Type B pancreatic cell (in vitro differentiated cells): ENCODE results near the gene MARCHF6. TPM values are rescaled to one million over a fixed set of nuclear protein-coding genes. Genes with fewer than 3 reads are reported as not detected.

Source experiments
- DNase-seq: peaks from one replicate; pipeline ENCODE4 v3.0.0; 2021; ENCODE audit warnings: mixed read lengths; ENCODE audit not compliant: unreplicated experiment; ENCODE audit errors: extremely low spot score
- H3K27ac Mint-ChIP-seq: 2 replicates; pipeline ENCODE4 v1.8.0; 2021; ENCODE audit warnings: mild to moderate bottlenecking, mixed read lengths
- H3K27me3 Mint-ChIP-seq: 2 replicates; pipeline ENCODE4 v1.8.0; 2021; ENCODE audit warnings: mixed read lengths
- H3K36me3 Mint-ChIP-seq: 2 replicates; pipeline ENCODE4 v1.8.0; 2021; ENCODE audit warnings: mixed read lengths
- H3K4me1 Mint-ChIP-seq: one replicate; pipeline ENCODE4 v1.8.0; 2021; ENCODE audit warnings: mixed read lengths; ENCODE audit not compliant: unreplicated experiment
- H3K4me3 Mint-ChIP-seq: 2 replicates; pipeline ENCODE4 v1.8.0; 2021; ENCODE audit warnings: mild to moderate bottlenecking, mixed read lengths
- H3K9me3 Mint-ChIP-seq: 2 replicates; pipeline ENCODE4 v1.8.0; 2021; ENCODE audit warnings: mixed read lengths
- total RNA-seq: library from RNA; stranded (reverse); gene quantifications from 2 replicates; pipeline ENCODE4 v1.2.1, GENCODE V29; 2021; ENCODE audit warnings: low replicate concordance
- TF ChIP-seq, protein P1 (sequence below): fragments of 200-600 bp; sonication (generic); conservative IDR thresholded peaks from 2 replicates; pipeline ENCODE4 v1.5.0; 2021; ENCODE audit warnings: antibody characterized with exemption, mild to moderate bottlenecking

Gene MARCHF6
- total RNA-seq, 1 donor from 2014 or later: 199 TPM

DNA sequence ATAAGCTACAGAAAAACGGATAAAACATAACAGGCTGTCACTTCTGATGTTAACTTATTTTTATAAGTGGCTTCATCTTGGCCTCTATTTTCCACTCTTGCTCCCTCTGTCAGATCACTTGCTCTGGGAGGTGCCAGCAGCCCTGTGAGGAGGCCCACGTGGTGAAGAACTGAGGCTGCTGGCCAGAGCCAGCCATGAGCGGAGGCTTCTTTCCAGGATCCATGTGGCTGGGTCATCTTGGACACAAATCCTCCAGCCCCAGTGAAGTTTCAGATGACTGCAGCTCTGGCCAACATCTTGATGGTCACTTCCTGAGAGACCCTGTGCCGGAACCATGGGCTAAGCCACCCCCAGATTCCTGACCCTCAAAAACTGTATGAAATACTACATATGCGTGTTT is 38.3 kb upstream of the MARCHF6 start:
- no peak overlapping the region for H3K27ac Mint-ChIP-seq
- H3K9me3 Mint-ChIP-seq: no peaks in the 10 kb centered on the region
- H3K4me1 Mint-ChIP-seq: peaks cover 14% of the 10 kb centered on the region
- peaks cover 14% of the 10 kb centered on the region for H3K27me3 Mint-ChIP-seq
- no peaks in the 10 kb centered on the region for H3K36me3 Mint-ChIP-seq
- H3K4me3 Mint-ChIP-seq: no peak overlapping the region
- DNase-seq: no peak
- TF ChIP-seq, protein P1, sequence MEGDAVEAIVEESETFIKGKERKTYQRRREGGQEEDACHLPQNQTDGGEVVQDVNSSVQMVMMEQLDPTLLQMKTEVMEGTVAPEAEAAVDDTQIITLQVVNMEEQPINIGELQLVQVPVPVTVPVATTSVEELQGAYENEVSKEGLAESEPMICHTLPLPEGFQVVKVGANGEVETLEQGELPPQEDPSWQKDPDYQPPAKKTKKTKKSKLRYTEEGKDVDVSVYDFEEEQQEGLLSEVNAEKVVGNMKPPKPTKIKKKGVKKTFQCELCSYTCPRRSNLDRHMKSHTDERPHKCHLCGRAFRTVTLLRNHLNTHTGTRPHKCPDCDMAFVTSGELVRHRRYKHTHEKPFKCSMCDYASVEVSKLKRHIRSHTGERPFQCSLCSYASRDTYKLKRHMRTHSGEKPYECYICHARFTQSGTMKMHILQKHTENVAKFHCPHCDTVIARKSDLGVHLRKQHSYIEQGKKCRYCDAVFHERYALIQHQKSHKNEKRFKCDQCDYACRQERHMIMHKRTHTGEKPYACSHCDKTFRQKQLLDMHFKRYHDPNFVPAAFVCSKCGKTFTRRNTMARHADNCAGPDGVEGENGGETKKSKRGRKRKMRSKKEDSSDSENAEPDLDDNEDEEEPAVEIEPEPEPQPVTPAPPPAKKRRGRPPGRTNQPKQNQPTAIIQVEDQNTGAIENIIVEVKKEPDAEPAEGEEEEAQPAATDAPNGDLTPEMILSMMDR: no peak

DNA sequence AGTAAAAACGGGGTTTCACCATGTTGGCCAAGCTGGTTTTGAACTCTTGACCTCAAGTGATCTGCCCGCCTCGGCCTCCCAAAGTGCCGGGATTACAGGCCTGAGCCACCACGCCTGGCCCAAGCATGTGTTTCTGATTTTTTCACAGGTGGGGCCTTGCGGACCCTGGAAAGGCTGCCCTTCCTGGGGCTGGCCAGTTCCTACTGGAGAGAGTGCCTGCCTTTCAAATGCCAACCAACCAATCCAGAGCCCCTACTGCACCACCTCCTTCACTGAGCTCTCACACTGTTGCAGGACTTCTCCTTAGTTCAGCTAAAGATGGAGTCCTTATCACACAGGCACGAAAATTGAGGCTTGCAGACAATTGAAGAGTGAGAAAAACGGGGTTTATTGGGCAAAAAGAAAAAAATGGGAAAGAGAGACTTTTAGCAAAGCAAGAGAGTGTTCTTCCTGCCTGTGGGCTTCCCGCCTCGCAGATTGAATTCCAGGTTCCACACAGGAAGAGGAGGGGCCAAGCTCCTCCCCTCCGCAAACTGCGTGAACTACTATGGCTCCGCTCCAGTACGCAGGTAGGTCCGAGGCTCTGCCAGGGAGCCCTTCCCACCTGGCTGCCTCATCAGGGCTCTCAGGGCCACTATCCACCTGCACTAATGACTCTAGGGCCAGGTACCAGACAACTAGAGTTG is 37.5 kb upstream of the MARCHF6 start:
- Mint-ChIP-seq H3K4me1 (peaks cover 6% of the 10 kb centered on the region), H3K27ac (no peak overlapping the region), H3K27me3 (peaks cover 14% of the 10 kb centered on the region), H3K9me3 (no peaks in the 10 kb centered on the region), H3K4me3 (no peak overlapping the region), H3K36me3 (no peaks in the 10 kb centered on the region)
- DNase-seq: no peak
- TF ChIP-seq, protein P1: no peak

DNA sequence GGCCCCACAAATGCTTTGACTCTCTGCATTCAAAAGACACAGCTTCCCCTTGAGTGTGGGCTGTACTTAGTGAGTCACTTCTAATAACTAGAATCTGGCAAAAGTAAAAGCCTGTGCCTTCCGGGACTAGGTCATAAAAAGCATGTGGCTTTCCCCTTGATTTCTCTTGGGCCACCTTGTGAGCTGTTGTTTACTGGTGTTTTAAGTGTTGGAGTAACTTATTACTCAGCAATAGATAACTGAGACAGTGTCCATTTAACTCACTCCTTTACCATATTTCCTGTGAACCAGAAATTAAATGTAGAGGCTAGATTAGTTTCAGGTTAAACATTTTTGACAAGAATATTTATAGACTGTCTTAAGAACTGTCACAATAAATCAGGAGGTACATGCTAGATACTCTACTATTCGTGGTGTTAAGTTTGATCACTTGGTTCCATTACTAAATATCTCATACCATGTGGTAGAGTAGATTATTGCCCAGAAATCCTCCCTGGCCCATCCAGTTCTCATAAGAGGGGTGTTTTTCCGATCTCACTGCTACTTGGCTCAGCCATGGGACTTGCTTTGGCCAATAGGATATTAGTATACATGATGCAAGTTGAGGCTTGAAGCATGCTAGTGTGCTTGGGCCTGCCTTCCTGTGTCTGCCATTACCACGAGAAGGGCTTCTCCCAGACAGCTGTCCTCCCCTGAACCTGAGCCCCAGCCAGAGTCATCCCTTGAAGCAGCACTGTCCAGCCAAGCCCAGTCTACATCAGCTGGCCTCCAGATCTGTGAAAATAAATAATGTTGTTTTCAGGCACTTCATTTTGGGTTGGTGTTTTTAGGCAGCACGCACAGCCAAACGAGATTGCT is 35.4 kb upstream of the MARCHF6 start:
- TF ChIP-seq, protein P1: no peak
- no peak for DNase-seq
- no peak overlapping the region for H3K4me3 Mint-ChIP-seq

DNA sequence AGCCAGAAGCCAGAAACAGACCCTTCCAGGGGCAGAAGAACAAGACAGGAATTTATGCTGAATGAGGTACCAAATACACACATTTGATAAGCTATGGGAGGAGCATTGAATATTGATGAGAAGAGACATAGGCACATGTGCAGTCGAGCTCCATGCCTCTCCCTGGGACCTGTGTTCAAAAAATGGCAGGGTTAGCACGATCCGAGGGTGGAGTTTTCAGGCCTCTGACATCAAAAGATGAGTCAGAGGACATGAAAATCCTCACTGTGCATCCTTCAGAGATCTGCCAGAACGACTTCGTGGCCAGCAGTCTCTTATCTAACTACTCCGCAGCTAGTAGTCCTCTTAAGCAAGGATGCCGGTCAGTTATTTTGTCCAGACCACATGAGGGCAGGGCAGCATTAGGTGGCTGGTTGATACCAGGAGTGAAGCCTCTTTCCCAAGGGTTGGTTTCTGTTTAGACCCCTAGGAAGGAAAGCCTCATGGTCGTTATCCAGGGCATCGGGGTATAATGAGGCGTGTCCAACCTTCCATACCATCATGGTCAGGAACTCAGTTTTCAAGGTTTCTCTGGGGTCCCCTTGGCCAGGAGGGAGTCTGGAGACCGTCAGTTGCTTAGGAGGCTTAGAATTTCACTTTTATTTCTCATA is 34.2 kb upstream of the MARCHF6 start:
- no peak for DNase-seq
- H3K9me3 Mint-ChIP-seq: no peaks in the 10 kb centered on the region
- H3K36me3 Mint-ChIP-seq: no peaks in the 10 kb centered on the region
- H3K27ac Mint-ChIP-seq: no peak overlapping the region
- TF ChIP-seq, protein P1: no peak
- no peak overlapping the region for H3K4me3 Mint-ChIP-seq
- H3K27me3 Mint-ChIP-seq: peaks cover 5% of the 10 kb centered on the region
- peaks cover 6% of the 10 kb centered on the region for H3K4me1 Mint-ChIP-seq

More for the DNA sequence above, 35.4 kb upstream of the MARCHF6 start:
- Mint-ChIP-seq H3K9me3 (no peaks in the 10 kb centered on the region), H3K4me1 (no peaks in the 10 kb centered on the region), H3K27me3 (peaks cover 9% of the 10 kb centered on the region), H3K36me3 (no peaks in the 10 kb centered on the region), H3K27ac (no peak overlapping the region)

DNA sequence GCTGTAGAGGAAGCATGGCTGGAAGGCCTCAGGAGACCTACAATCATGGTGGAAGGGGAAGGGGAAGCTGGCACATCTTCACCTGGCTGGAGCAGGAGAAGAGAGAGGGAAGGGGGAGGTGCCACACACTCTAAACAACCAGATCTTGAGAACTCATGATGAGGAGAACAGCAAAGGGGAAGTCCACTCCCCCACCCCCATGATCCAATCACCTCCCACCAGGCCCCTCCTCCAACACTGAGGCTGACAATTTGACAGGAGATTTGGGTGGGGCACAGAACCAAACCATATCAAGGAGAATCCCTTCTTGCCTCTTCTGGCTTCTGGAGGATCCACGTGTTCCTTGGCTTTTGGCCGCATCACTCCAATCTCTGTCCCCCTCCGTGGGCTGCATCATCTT is 32.7 kb upstream of the MARCHF6 start:
- TF ChIP-seq, protein P1: no peak
- Mint-ChIP-seq H3K4me1 (peaks cover 6% of the 10 kb centered on the region), H3K9me3 (no peaks in the 10 kb centered on the region), H3K36me3 (no peaks in the 10 kb centered on the region), H3K4me3 (no peak overlapping the region), H3K27me3 (no peaks in the 10 kb centered on the region), H3K27ac (no peak overlapping the region)
- no peak for DNase-seq
